HG02852 (cell line): ENCODE measurements around the gene FHIT.

Experiments
- ATAC-seq: cut with Tn5 transposase; IDR thresholded peaks from one replicate; pipeline ENCODE4 v1.9.1; 2021; ENCODE audit warnings: mild to moderate bottlenecking, moderate library complexity; ENCODE audit not compliant: unreplicated experiment

The FHIT gene

DNA sequence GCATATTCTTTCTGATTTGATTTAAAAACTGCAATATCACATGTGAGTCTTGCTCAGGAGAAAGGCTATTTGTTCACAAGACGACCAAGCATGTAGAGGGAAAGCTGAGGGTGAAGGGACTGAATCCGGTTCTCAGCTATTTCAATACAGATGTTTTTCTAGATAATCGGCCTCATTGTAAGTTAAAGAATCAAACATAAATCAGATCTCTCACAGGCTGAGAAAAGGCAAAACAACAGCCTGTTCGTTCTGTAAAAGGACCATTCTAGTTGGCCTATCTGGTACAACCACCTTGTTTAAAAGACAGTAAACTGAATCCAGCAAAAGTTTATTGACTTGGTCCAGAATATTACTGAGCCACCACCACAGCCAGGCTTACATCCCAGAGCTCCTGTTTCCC, 1155.7 kb downstream of the FHIT start:
- ATAC-seq = no peak

DNA sequence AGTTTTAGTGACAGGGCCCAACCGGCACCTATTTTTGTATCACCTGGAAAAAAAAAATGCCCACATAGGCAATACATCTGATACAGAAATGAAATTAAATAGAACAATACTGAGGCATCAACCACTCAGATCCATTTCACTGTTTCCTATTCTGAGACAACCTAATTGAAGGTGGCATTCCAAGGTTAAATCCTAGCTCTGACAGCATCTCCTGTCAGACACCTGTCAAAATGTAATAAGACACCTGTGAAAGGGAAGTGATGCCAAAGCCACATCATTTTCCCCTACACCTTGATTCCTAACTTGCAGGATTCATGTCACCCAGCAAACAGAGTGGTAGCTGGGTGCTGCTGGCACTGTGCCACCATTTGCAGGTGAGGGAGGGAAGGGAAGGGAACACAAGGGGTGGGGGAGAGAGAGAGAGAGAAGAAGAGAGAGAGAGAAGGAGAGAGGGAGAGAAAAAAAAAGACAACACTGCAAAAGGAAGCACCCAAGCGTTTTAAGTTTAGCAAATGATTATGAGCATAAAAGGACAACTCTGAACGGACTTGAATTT, 1156.8 kb downstream of the FHIT start:
- ATAC-seq = no peak

DNA sequence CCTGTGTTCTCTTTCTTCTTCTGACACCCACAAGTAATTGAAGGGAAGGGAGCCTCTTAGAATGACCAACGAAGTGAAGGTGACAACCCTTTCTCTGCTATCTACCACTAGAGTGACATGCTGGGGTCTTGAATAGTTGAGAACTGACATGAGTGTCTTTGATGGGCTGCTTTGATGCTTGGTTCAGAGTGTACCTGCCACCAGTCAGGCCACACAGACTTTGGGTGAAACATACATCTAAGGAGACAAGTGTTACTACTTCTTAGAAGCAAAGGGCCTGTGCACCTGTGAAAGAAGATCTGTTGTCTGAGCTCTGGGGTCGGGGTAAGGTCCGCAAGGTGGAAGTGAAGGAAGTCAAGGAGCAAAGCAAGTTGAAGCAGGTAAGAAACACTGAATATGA, 1160.7 kb downstream of the FHIT start:
- ATAC-seq = no peak

DNA sequence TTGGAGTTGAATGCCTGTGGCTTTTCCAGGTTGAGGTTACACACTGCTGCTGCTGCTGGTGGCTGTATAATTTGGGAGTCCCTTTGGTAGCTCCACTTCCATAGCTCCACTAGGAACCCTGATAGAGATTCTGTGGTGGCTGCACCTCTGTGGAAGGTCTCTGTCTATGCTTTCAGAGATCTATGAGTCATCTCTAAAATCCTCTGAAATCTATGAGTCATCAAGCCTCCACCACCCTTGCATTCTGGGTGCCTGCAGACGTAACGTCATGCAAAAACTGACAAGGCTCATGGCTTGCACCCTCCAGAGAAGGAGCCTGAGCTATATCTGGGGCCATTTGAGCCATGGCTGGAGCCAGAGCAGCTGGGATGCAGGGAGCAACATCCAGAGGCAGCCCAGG, 1164.4 kb downstream of the FHIT start:
- ATAC-seq = no peak

DNA sequence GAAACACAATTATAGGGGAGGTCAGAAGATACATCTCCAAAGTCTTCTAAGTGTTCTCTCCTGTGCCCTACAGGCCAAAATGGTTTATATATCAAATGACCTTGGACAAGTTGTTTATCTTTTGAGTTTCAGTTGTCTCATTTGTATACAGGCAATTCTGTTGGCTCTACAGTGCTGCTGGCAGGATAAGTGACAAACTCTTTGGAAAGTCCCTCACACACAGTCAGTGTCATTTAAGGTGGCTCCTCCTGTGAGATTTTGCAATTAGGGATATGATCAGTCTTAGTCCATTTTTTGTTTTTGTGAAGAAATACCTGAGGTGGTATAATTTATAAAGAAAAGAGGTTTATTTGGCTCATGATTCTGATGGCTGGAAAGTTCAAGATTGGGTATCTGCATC, 1165.6 kb downstream of the FHIT start:
- no peak for ATAC-seq

DNA sequence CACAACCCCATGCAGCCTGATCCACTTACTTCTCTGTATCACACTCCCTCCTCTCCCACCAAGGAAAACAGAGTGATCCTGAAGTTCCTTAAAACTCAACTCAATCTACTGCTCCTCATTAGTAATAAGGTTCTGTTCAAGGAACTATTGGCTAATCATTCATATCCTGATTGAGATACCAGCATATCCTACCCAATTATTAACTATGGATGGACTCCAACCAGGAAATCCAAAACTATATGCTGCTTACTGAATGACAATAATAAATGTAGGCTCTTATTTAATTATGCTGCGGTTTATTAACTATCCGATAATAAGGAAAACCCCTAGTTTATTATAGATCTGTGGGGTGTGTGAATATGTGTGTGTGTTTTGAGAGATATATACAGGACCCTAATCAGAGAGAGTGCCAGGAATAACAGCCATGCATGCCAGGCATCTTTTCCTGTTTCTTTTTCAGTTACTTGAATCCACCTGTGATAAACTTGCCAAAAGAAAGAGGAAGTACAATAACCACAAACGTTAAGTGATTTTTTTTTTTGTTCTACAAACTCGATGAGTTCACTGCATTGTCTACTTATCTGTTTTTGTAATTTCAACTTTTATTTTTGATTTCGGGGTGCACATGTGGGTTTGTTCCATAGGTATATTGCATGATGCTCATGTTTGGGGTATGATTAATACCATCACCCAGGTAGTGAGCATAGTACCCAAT, 1169.7 kb downstream of the FHIT start:
- peak; percentile 56 for ATAC-seq

DNA sequence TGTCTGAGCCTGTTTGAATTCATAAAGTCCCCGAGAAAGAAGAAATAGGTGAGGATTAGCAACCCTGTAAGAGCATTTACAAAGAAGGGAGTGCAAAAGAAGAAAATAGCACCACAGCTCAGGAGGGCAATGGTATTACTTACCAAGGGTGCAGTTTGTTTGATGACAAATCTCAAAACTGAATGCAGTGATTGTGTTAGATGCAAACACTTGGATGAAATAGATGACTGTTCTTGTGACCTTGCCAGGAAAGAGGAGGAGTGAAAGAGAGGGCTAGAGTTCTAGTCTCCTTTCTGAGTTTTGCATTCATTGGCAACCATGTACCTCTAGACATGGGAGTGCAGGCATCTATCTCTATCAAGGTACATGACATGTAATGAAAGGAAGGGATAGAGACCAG, 1170.6 kb downstream of the FHIT start:
- ATAC-seq = no peak

DNA sequence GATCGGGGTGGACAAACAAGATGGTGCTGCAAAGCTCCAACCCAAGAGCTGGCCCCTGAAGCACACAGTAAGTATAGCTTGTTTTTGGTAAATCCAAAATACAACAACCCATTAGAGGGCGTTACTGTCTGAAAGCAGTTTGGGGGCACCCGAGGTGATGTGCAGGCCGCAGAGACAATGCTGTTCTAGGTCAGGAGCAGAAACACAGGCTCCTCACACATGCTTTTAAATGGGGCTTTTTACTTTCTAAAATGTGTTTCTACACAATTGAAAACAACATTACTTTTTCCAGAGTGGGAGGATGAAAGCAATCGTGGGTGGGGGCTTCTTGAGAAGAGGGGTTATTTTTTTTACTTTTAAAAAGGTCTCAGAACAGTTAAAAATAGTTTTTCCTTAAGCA, 1172.2 kb downstream of the FHIT start:
- no peak for ATAC-seq

DNA sequence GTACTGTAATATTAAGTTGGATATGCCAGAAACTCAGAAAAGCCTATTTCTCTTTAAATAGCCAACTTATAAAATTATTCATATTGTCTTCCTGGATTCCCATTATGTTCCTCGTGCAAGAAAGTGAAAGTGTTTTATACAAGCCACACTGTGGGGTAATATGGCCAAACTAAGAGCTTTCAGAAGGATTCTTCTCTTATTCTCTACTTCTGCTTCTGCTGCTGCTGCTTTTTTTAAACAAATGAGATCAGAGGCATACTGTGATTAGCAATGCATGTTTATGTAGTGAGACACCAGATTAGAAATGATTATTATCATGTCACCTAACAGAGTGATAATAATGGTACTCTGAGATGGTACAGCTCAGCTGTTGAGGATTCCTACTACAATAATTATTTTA, 1174.9 kb downstream of the FHIT start:
- ATAC-seq = no peak

DNA sequence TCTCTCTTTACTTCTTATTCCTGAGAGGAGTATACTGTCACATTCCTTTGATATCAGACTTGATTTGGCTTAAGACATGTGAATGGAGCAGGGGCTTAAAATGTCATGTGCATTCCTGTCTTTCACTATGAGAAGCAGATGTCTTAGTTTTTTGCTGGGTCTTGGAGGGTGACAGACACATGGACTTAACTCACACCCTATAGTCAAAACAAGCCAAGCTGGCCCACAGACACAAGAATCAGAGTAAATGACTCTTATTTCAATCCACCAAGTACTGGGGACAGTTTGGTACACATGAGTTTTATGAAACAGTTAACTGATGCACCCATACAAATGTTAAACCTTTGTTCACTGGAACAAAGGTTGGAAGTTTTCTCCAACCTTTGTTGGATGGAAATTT, 1177.3 kb downstream of the FHIT start:
- ATAC-seq = no peak

DNA sequence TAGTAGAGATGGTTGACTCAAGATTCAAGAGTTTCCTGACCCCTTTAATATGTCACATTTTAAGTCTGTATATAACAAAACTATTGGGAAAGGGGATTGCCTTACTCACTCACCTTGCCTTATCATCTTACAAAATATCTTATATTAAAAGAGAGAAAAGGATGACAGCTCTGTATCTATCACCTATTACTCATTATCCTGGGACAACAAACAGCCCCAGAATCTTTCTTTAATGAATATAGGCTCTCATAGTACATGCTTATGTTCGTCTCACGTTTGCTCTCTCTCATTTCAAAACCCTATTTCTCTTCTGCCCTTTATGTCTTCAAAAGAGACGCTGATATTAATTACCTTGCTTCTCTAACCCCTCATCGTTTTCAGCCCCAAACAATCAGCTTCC, 1178.0 kb downstream of the FHIT start:
- ATAC-seq = no peak

DNA sequence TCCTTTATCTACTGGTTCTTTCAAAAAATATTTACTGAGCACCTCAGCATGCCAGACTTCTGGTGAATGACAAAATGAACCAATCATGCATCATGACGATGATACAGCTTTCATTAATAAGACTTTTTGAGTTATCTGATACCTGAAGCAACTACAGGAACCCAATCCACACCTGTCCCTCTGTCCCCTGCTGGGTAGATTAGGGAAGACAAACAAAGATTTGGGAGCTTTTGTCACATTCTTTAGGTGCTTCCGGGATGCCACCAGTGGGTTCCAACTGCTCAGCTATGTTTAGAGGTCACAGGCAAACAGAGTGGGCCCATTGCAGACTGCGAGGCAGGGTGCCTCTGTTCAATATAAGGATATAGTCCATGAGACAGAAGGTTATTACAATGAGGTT, 1180.9 kb downstream of the FHIT start:
- ATAC-seq = no peak

DNA sequence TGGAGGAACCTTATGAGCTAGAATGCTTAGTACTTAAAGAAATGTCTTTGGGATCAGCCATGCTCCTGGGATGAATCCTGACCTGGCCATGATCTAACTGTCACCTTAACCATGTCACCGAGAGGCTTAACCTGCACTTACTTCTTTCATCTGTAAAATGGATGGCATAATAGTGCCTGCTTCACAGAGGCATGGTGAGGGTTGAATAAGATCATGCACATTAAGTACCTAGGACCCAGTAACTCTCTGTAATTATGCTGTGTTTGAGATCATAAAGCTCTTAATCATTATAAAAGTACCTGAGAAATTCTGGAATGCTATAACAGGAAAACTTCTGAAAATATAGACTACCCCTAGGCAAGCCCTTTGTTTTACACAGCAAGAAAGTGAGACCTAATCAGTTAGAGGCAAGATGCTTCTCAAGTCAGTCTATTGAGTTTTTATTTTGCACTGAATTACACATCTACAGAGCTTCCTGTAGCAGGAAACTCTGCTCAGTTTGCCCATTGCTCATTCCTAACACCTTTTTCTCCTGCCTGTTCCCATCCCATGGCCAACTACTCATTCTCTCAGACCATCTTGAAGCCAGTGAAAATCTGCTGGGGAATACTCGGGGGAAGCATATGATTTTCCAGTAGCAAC, 1185.9 kb downstream of the FHIT start:
- ATAC-seq = no peak

DNA sequence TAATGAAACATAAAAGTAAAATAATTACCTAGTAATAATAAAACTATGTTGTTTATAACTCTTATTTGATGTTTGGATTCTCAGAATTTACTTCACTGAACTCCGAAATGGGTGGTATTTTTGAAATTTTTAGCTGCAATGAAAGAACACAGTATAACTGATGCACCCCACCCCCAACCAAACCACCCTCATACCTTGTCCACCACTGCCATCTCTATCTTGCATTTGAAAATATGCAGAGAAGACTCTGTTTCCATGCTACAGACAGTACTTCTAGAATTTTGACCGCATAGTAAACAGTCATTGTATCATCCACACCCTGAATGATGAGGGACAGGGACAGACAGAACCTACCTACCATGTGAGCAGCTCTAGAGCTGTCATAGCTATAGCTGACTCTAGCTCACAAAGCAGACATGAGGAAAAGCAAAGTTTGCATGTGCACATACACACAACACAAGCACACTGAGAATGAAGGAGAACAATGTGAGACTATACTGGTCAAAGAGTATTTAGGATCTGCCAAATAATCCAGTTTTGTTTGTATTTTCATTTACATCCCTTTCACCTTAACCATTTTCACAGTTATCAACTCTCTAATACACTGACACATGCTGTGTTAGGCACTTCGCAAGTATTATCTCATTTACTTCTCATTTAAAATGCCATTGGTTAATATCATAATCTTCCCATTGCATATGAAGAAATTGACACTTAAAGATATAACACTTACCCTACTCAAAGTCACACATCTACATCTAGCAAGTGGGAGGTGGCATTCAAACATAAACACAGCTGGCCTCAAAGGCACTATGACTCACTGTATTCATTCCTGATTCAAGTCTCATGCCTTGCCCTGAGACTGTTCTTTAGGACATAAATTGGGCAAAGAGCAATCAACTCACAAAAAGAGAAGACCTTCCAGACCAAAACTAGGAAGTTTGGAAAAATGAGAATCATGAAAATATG, 1186.8 kb downstream of the FHIT start:
- ATAC-seq = no peak

DNA sequence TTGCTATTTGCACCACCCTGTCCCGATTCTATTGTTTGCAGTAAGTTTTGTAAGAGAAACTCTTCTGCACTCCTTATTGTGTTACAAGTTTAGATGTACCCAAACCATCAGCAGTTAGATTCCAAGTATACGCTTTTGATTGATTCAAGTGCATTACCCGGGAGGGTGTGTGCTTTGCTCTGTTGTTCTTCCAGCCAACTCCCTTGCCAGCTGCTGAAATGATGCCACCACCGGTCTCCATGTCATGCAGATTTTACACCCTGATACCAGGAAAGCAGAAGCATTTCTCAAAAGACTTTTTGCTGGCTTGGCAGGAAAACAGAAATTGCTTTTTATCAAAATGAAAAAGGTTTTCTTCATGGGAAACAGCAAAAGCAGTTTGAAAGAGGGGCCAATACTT, 1194.8 kb downstream of the FHIT start:
- ATAC-seq = no peak

DNA sequence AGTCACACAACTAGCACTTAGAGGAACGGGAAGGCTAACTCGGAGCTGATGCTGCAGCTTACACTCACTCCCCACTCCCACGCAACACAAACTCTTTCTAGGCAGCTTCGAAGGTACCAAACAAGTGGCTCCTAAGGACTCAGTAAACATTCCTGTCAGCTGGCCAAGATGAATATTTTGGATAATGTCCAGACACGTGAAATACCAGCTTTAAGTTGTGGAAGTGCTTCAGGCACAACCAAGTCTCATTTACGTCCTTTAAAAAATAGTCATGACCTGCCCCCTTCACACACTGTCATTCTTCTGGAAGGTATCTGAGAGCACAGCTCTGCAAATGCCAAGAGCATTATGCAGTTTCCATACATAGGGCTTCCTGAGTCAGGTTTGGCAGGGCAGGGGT, 1195.5 kb downstream of the FHIT start:
- no peak for ATAC-seq

DNA sequence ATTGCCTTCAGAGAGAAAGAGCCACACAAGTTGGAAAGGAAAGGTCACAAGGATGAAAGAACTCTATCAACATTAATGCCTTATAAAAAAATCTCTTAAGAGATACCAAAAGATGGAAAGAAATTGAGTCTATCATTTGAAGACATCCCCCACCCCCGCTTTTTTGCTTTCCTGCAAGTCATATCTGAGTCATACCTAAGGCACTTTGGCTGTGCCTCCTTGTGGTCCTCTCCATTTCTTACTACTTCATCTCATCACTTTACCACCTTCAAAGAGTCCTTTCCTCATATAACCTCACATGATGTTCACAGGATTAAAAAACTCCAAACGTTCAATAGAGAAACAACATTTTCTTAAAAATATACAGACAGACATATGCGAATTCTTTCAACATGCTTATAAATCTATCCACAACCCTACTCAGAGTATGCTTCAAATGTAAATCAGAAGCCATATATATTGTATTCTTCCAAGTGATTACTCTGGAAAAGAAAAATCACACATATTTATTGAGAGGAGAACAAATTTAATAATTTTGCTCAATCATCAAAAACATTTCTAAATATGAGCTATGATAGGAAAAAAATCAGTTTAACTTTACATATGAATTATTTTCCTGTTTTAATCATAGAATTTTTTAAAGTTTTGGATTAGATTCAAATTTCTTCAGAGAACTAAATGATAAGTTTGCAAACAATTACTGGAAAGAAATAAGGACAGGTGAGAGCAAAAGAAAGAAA, 1197.6 kb downstream of the FHIT start:
- no peak for ATAC-seq

DNA sequence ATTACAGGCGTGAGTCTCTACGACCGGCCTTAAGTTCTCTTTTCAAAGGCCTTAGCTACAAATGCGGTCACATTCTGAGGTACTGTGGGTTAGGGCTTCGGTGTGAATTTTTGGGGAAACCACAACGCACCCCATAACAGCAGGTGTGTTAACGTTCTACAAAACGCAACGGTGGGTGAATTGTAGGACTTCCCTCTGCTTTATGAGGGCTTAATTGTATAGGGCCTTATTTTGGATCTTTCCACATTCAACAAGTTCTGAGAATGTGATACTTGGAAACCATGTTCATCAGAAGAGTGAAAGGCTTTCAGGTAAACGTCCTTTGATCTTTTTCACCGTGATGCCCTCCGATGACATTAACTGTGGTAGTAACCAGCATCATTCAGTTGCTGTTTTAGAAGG, 1202.8 kb downstream of the FHIT start:
- ATAC-seq = no peak

DNA sequence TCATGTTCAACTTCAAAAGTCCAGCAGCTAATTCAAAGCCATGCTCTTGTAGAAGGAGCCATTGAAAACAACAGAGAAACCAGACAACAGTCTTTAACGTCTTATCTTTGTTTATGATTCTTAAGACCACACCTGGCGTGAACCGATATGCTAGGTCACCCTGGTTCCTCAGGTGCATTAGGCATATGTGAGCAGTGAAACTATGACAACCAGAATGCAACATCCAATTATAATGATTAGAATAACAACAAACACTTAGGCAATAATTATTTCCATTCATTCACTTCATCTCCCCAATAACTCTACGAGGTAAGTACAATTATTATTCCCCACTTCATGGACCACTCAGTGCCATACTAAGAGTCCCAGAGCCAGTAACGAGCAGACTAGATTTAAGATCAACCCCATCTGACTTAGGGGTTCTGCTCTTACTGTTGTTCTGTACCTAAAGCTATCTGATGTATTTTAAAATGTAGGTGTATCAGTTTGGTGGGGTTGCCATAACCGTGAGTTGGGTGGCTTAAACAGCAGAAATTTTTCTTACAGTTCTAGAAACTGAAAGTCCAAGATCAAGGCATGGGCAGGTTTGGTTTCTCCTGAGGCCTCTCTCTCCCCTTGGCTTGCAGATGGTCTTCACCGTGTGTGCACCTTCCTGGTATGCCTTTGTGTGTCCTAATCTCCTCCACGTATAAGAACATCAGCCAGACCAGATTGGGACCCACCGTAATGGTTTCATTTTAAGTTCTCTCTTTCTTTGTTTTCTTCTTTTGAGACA, 1203.6 kb downstream of the FHIT start:
- ATAC-seq = no peak

DNA sequence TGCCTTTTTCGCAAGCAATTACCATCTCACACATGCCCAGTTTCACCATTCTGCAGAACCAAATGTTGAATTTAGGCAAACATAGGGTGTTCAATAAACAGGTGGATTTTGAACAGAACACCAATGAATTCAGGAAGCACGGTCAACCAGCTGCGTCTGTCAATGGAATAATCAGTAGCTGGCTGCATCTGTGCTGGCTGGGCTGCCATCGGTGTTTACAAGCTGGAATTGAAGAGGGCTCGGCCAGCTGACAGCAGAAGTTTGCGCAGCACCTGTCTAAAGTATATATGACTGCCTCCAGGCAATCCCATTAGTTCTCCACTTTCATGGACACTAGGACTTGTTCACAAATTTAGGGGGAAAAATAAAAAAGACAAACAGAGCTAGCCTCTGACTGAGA, 1205.0 kb downstream of the FHIT start:
- ATAC-seq = no peak
